OCI-LY7 (cell line): ENCODE data around the gene INPP5K.

Experiments
- EZH2phosphoT487 ChIP-seq: fragments of 200-600 bp; sonication (generic); IDR thresholded peaks from 2 replicates; pipeline ENCODE4 v1.6.1; 2018; ENCODE audit warnings: low read depth, borderline replicate concordance, mild to moderate bottlenecking, mixed run types, antibody characterized with exemption, low read length, moderate library complexity, mixed read lengths
- TF ChIP-seq, protein P1 (sequence below): fragments of 200-600 bp; sonication (generic); conservative IDR thresholded peaks from 2 replicates; pipeline ENCODE4 v1.5.1; 2014; ENCODE audit warnings: mild to moderate bottlenecking, antibody characterized with exemption, low read length, moderate library complexity, mixed read lengths

DNA sequence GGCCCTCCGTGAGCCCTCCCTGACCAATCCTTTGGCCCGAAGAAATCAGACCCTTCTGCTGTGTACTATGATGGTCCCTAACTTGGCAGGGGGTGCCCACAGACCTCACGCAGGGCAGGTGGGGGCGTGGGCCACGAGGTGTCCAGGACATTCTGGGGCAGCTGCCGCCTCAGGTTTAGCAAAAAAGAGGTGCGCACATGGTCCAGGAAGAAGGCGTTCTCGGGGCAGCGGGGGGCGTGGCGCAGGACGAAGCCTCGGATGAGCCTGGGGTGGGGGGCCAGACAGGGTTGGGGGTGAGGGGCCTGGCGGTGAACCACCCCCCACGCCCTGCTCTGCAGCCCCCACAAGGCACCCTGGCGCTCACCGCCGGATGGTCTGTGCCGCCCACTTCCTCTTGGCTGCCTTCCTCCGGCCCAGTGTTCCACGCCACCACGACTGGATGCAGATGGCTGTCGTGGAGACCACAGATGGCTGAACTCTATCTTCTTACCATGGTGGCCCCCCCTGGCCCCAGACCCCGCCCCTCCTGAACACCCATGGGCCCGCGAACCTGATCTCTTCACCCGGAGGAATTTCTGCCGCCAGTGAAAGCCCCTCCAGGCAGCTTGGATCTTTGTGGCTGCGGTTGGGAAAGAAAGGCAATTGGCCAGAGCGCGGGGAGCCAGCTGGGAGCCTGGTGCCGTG, 46.2 kb downstream of the INPP5K start:
- TF ChIP-seq, protein P1, sequence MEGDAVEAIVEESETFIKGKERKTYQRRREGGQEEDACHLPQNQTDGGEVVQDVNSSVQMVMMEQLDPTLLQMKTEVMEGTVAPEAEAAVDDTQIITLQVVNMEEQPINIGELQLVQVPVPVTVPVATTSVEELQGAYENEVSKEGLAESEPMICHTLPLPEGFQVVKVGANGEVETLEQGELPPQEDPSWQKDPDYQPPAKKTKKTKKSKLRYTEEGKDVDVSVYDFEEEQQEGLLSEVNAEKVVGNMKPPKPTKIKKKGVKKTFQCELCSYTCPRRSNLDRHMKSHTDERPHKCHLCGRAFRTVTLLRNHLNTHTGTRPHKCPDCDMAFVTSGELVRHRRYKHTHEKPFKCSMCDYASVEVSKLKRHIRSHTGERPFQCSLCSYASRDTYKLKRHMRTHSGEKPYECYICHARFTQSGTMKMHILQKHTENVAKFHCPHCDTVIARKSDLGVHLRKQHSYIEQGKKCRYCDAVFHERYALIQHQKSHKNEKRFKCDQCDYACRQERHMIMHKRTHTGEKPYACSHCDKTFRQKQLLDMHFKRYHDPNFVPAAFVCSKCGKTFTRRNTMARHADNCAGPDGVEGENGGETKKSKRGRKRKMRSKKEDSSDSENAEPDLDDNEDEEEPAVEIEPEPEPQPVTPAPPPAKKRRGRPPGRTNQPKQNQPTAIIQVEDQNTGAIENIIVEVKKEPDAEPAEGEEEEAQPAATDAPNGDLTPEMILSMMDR = no peak
- no peak for TF ChIP-seq EZH2phosphoT487
